COLO668 (cell line): ENCODE measurements around the gene AMDHD1.

Experiments
- DNase-seq: peaks from one replicate; lab custom pipeline; 2025; ENCODE audit not compliant: unreplicated experiment; lab: John Stamatoyannopoulos, UW

Gene AMDHD1, protein sequence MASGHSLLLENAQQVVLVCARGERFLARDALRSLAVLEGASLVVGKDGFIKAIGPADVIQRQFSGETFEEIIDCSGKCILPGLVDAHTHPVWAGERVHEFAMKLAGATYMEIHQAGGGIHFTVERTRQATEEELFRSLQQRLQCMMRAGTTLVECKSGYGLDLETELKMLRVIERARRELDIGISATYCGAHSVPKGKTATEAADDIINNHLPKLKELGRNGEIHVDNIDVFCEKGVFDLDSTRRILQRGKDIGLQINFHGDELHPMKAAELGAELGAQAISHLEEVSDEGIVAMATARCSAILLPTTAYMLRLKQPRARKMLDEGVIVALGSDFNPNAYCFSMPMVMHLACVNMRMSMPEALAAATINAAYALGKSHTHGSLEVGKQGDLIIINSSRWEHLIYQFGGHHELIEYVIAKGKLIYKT

DNA sequence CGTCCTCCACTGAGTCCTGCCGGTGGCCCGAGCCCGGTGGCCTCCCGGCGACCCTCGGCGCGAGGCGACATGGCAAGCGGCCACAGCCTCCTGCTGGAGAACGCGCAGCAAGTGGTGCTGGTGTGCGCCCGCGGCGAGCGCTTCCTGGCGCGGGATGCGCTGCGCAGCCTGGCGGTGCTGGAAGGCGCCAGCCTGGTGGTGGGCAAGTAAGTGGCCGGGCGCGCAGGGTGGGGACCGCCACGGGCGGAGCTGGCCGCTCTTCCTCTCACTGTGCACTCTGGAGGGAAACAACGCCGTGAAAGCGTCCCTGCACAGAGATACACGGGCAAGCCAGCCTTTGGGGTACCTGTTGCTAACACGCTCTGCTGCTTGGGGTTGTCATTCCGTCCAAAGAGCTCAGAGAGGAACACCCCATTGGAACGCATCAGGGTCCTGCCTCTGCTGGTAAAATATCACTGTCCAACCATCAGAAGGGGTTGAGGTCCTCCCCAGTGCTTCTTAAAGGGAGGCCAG lies at the start of gene AMDHD1:
Gene AMDHD1, plus strand, starts transcription at position 2 of the 513 bp plus-strand sequence. Its CDS starts 68 bp downstream, at position 70.
- DNase-seq: peak; percentile 82

DNA sequence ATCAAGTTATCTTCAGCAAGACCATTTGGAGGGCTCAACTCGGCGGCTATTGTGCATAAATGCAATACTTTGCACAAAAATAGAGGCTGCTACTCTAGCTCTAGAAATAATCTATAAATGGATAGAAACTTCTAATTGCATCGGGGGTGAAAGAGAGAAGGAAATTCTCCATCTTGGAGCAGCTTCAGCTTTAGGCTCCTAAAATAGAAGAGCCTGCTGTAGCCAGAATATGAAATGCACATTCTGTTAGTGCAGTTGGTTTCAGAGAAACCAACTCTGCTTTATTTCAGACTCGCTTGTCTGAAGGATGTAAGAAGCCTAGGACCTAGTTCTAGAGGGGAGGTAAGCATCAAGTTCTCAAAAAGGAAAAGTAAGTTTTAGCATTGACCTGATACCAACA lies 46.3 kb upstream of the AMDHD1 start:
- DNase-seq: no peak

DNA sequence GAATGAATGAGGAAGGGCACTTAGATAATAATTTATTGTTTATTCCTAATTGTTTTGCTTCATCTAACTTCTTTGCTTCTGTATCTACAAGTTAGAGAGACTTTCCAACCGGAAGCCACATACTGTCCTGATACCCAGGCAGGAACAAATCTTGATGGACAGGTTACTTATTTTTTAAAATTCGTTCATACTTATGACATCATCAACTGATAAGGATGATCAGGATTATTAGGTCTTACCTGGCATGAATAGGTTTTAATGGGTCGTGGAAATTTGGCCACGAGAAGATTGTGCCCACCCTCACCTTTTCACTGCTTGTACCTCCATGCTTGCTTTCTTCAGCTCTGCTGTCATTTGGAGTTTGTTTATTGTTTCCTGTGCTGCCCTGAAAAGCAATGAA lies 45.0 kb upstream of the AMDHD1 start:
- no peak for DNase-seq

DNA sequence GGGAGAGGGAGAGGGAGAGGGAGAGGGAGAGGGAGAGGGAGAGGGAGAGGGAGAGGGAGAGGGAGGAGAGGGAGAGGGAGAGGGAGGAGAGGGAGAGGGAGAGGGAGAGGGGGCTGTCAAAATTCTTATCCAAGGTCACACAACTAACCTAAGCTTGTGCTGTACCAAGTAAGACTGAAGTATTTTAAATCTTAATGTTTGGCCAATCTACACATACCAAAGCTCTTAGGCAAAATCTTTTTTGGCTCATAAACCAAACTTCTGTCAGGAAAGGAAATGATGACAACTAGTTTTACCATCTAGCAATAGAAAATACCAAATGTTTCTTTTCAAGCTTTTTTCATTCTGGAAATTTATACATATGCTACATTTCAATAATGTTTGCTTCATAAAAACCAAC lies 34.6 kb upstream of the AMDHD1 start:
- no peak for DNase-seq

DNA sequence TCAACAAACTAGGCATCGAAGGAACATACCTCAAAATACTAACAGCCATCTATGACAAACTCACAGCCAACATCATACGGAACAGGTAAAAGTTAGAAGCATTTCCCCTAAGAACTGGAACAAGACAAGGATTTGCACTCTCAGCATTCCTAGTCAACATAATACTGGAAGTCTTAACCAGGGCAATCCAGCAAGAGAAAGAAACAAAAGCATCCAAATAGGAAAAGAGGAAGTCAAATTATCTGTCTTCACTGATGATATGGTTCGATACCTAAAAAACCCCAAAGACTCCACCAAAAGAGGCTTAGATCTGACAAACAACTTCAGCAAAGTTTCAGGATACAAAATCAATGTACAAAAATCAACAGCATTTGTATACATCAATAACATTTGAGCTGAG lies 33.3 kb upstream of the AMDHD1 start:
- DNase-seq: no peak

DNA sequence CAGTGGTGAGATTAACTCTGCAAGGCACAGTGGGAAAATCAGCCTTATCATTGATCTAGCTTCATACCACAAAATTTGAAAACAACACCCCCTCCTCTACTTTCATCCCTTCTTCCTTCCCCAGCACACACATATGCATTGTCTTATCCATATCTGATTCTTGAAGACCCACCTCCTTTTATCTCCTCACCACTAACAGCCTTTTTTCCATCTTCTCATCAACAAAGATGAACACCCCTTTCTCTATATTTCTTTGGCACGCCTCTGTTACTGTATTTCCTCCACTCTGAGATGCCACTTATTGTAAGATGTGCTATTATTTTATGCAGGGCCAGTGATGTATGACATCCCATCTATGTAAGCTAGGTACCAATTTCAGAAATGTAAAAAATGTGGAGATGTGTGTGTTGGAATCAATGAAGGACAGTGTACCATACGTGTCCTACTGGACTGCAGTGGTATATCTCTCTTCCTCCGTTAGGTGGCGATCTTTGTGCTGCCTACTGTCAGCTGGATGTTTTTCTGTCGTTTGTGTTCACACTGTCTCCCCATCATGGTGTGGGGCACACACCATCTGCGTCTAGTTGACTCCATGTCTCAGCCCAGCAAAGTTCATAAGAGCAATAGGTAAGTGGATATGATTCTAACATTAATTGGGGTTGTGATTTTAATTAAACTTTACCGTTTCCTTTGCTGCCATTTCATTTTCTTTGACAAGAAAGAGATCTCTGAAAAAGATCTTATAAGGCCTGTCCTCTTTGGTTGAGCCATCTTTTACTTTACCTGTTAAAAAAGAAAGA lies 24.7 kb upstream of the AMDHD1 start:
- peak; percentile 39 for DNase-seq

DNA sequence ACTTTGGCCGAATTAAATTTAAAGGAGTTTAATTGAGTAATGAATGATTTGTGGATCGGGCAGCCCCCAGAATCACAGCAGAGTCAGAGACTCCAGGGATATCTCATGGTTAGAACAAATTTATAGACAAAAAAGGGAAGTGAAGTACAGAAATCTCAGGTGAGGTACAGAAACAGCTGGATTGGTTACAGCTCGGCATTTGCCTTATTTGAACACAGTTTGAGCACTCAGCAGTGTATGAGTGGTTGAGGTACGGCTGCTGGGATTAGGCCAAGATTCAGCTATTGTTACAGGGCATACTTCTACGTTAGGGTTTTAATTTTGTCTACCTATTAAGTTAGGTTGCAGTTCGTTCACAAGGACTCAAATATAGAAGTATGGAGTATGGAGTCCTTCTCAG lies 24.0 kb upstream of the AMDHD1 start:
- no peak for DNase-seq

DNA sequence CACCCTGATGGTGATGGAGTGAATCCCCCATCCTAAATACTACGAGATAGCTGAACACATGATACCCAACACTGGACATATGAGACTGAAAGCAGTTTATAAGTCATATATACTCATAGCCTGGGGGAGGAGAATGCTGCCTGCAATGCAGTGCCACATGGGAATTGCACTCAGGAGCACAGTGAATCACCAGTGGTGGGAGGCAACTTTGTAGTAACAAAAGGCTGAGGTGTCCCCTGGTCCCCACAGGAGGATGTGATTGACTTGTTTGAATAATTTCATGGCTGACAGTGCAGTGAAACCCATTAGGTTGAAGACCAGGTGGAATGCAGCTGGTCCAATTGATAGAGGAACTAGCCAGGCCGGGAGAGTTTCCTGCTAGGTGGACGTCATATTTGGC lies 20.9 kb upstream of the AMDHD1 start:
- DNase-seq: no peak

DNA sequence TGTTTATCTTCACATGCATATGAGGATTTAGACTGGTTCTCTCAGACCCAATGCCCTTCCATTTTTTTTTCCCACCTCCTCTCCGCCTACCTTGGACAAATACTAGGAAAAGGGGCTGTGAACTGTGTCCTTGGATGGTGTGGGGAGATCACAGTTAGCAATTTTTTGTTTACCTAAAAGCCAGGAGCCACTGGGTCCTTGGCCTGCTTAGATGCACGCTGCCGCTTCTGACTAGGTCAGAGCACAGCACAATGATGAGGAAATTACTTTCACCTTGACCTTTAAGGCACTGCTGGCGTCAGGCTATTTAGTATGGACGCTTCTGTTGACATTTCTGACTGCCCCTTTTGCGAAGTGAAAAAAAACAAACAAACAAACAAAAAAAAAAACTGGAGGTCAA lies 2.6 kb upstream of the AMDHD1 start:
- no peak for DNase-seq

DNA sequence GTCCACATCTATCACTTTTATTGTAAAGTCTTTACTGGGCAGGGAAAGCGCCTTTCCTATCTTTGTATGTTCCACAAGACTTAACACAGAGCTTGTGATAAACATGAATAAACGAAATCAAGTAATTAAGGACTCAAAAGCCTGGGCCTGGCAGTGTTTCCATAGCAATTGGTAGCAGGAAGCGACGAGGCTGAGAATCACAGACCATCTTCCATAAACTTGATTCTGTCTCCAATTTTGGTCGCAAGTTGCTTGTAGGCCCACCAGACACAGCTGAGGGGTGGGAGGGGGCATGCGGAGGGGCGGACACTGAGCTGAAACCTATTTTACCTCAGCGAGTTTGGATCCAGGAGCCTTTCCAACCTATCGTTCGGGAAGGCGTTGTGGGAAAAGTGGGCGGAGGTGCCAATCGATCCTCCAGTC lies 1.0 kb upstream of the AMDHD1 start:
- DNase-seq: no peak

DNA sequence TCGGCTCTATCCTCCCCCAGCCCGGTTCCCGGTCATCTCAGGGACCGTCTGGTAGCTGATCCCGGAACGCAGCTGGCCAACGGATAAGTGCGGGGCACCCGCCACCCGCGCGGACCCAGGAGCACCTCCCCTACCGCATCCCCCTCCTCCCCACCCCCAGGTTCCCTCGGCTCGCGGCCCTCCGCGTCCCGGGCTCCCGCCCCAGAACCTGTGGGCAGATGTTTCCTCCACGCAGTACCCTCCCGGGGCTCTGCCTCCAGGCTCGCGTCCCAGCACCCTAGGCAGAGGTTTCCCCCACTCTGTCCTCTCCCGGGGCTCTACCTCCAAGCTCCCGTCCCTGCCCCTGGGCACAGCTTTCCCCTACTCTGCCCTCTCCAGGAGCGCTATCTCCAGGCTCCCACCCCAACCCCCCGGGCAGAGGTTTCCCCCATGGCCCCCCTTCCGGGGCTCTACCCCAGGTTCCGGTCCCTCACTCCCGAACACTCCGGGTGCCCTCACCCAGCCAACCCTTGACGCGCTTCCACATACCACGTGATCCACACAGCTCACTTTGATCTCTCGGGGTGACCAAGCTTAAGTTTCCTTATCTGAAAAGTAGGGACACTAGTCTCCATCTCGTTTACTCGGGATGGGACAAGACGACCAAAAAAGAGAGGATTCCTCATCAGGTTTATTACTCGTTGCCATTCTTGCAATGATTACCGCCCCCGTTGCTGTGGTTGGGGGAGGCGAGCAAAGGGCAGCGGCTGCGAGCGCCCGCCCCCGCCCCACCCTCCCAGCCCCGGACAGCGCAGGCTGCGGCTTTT lies 404 bp upstream of the AMDHD1 start, which contains the start of gene CCDC38:
Gene CCDC38, minus strand, starts transcription at position 91 of the 806 bp plus-strand sequence. CDS start 6,105 bp downstream, outside the sequence.
- peak; percentile 90 for DNase-seq

DNA sequence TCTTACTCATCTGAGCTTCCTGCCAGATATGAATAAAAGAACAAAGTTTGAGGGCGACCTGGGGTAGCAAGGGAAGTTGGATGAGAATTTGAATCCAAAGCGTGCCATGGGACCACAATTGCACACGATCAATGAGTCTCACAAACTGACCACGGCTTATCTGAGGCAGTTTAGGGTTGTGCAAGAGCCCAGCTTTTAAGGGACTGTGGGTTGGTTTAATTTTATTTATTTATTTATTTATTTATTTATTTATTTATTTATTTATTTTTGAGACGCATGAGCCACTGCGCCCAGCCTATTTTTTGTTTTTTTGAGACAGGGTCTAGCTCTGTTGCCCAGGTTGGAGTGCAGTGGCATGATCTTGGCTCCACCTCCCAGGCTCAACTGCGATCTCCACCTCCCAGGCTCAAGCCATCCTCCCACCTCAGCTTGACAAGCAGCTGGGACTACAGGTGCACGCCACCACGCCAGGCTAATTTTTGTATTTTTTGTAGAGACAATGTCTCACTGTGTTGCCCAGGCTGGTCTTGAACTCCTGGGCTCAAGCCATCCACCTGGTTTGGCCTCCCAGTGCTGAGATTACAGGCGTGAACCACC lies 1.1 kb downstream of the AMDHD1 start:
- DNase-seq: no peak

DNA sequence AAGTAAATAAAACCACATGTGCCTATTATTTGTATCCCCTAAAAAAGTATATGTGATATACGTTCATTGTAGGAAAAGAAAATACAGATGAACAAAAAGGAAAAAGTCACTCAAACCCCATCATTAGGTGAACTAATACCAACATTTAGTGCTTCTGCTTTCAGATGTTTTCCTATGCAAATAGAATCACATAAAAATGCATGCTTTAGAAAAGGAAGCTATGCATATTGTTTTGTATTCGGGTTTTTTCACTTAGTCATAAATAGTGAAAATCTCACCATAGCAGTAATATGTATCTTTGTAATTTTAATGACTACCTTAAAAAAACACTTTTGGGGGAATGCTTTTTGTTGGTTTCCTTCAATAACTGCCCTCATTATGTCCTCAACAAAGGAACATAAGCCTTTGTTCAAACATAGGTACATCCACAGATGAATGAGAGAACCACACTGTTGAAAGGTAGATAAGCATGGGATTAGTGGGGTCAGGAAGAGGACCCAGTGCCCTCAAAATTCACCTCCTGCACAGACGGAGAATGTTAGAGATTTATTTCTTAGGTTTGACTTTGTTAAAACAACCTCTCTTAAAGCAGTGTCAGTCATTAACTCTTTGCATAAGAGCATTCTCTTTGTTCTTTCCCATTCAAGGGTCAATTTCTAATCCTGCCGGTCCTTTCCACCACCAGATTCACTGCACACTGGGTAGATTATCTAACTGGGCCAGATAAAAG lies 6.5 kb downstream of the AMDHD1 start:
- DNase-seq: no peak

DNA sequence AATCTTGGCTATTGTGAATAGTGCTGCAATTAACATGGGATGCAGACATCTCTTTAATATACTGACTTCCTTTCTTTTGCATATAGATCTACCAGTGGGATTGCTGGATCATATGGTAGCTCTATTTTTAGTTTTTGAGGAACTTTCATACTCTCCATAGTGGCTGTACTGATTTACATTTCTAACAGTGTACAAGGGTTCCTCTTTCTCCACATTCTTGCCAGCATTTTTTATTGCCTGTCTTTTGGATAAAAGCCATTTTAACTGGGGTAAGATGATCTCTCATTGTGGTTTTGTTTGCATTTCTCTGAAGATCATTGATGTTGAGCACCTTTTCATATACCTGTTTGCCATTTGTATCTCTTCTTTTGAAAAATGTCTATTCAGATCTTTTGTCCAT lies 8.4 kb downstream of the AMDHD1 start:
- DNase-seq: no peak

DNA sequence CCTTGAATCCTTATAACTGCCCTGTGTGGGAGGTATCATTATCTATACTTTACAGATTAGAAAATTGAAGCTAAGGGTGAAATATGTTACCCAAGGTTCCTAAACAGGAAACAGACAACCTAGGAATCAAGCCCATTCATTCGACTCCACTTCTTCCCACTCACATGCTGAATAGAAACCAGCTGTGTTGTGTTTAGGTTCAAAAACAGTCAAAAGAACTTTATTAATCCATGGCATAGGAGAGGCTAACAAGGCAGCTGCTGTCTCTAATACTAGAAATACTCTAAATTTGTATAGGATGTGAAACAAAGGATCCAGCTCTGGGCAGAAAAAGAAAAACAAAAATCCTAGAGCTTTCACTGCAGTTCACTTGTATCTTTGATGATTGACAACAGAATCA lies 9.9 kb downstream of the AMDHD1 start:
- no peak for DNase-seq

DNA sequence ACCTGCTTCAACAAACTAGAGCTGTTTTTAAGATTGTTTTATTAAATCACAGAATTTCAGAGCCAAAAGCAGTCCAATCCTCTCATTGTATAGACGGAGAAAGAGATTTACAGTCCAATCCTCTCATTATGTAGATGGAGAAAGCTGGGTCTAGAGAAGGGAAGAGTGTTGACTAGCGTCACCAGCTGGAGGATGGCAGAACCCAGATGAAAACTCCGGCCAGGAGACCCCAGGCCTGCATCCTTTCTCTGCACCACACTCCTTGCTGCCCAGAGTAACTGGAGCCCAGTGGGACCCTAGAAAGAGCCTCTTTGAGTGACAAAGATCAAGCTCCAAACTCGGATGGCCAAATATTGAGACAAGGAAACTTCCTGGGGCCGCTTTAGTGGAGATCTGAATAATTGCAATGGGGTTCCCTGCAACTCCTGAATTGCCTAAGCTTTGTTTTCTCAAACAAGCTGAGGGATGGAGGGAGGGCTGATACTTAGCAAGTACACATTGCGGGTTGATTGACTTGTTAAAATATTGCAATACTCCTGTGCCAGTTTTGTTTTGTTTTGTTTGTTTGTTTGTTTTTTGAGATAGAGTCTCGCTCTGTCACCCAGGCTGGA lies 12.5 kb downstream of the AMDHD1 start:
- DNase-seq: no peak

DNA sequence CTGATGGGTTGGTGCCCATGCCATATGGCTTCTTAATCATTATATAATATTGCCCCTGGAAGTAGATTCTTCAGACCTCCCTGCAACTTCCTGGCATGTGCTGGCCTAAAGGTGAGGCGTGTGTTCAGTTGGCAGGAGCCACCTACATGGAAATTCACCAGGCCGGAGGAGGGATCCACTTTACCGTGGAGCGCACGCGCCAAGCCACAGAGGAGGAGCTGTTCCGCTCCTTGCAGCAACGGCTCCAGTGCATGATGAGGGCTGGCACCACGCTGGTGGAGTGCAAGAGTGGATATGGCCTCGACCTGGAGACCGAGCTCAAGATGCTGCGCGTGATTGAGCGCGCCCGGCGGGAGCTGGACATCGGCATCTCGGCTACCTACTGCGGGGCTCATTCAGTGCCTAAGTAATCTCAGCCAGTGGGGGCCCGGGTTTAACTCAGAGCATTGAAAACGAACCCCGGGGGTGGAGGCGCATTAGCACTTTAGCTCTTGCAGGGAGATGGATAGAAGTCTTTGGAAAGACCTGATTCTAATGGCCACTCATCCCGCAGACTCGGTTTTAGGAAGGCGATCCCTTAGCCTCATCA lies 13.5 kb downstream of the AMDHD1 start:
- DNase-seq: no peak

DNA sequence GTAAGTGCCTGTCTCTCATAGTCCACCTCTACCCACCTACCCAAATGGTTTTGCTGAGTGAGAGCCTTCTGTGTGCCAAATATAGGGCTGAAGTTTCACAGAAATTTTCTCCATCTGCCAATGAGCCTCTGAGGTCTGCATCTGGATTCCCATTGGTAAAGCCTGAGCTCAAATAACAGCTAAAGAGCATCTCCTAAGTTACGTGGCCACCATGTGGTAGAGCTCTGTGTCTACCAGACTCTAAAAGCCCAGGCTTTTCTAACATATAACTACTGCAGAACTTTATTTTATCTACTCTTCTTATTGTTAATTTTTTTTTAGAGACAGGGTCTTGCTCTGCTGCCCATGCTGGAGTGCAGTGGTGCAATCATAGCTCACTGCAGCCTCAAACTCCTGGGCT lies 16.0 kb downstream of the AMDHD1 start:
- DNase-seq: peak; percentile 15

DNA sequence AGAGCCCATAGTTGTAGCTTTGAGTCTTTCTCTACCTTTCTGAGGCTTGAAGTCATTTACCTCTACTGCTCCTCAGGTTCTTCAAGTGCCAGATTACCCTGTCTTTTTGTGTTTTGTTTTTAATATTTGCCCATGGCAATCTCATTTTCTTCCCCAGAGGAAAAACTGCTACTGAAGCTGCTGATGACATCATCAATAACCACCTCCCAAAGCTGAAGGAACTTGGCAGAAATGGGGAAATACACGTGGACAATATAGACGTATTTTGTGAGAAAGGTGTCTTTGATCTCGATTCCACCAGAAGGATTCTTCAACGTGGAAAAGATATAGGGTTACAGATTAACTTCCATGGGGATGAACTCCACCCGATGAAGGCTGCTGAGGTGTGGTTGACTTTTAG lies 17.1 kb downstream of the AMDHD1 start:
- DNase-seq: no peak
